ENCODE results near the gene SSH2.

SSH2 gene

GRCh38 chr17:29640981-29641642, 288.9 kb downstream of the SSH2 start:
- Histone ChIP-seq H3K36me3 (peaks cover 4% of the 10 kb centered on the region), H3K4me3 (ENCODE audit: low read depth, low read length) (no peak overlapping the region), H3K9me3 (no peaks in the 10 kb centered on the region), H3K4me1 (peaks cover 27% of the 10 kb centered on the region), H3K27me3 (no peaks in the 10 kb centered on the region)
- DNase-seq = no peak
- no peak for TF ChIP-seq CTCF (IDR thresholded peaks at IDR 0.05; ENCODE audit: low read depth, low read length)

- Histone ChIP-seq H3K4me1 (peaks cover 20% of the 10 kb centered on the region), H3K36me3 (peaks cover 7% of the 10 kb centered on the region), H3K9me3 (no peaks in the 10 kb centered on the region), H3K4me3 (ENCODE audit: low read depth, low read length) (no peak overlapping the region), H3K27me3 (no peaks in the 10 kb centered on the region)
- TF ChIP-seq CTCF (IDR thresholded peaks at IDR 0.05; ENCODE audit: low read depth, low read length) = no peak
- DNase-seq = no peak
Measured at GRCh38 chr17:29640413-29640812, 289.6 kb downstream of the SSH2 start.

GRCh38 chr17:29633886-29634285, 296.1 kb downstream of the SSH2 start:
- no peaks in the 10 kb centered on the region for H3K4me1 ChIP-seq
- H3K4me3 ChIP-seq (ENCODE audit: low read depth, low read length) = no peak overlapping the region
- H3K27me3 ChIP-seq = no peaks in the 10 kb centered on the region
- DNase-seq = no peak
- no peaks in the 10 kb centered on the region for H3K9me3 ChIP-seq
- TF ChIP-seq CTCF (IDR thresholded peaks at IDR 0.05; ENCODE audit: low read depth, low read length) = no peak
- H3K36me3 ChIP-seq = peaks cover 39% of the 10 kb centered on the region

- DNase-seq = no peak
- Histone ChIP-seq H3K9me3 (no peaks in the 10 kb centered on the region), H3K4me1 (peaks cover 1% of the 10 kb centered on the region; the same call in 1 of the 2 replicates), H3K27me3 (no peaks in the 10 kb centered on the region), H3K36me3 (peaks cover 32% of the 10 kb centered on the region), H3K4me3 (ENCODE audit: low read depth, low read length) (no peak overlapping the region)
- no peak for TF ChIP-seq CTCF (IDR thresholded peaks at IDR 0.05; ENCODE audit: low read depth, low read length)
Measured at GRCh38 chr17:29630630-29631193, 299.3 kb downstream of the SSH2 start.

- no peak for TF ChIP-seq CTCF (IDR thresholded peaks at IDR 0.05; ENCODE audit: low read depth, low read length)
- H3K4me1 ChIP-seq = peaks cover 10% of the 10 kb centered on the region
Measured at GRCh38 chr17:29629839-29630238, 300.2 kb downstream of the SSH2 start.

GRCh38 chr17:29628644-29629043, 301.4 kb downstream of the SSH2 start:
- H3K4me3 ChIP-seq (ENCODE audit: low read depth, low read length) = no peak overlapping the region
- H3K36me3 ChIP-seq = peaks cover 25% of the 10 kb centered on the region
- TF ChIP-seq CTCF (IDR thresholded peaks at IDR 0.05; ENCODE audit: low read depth, low read length) = no peak

More at GRCh38 chr17:29629839-29630238, 300.2 kb downstream of the SSH2 start:
- Histone ChIP-seq H3K27me3 (no peaks in the 10 kb centered on the region), H3K4me3 (ENCODE audit: low read depth, low read length) (no peak overlapping the region), H3K9me3 (no peaks in the 10 kb centered on the region), H3K36me3 (peaks cover 29% of the 10 kb centered on the region)
- no peak for DNase-seq

More at GRCh38 chr17:29628644-29629043, 301.4 kb downstream of the SSH2 start:
- Histone ChIP-seq H3K27me3 (no peaks in the 10 kb centered on the region), H3K4me1 (peaks cover 11% of the 10 kb centered on the region), H3K9me3 (no peaks in the 10 kb centered on the region)
- DNase-seq = no peak

All from BE2C (cell line).